GM23338 (cell line): ENCODE data around the gene POLR2L.

ENCODE experiments used
- CREB1 ChIP-seq: fragments of 250-450 bp; sonication (Bioruptor Pico); IDR thresholded peaks from 2 replicates; pipeline ENCODE4 v1.5.0; 2020; ENCODE audit warnings: low read depth, mild to moderate bottlenecking, moderate library complexity
- CTCF ChIP-seq, 2 experiments: fragments of 200-600 bp in 1 of 2; sonication (generic) in 1 of 2; conservative IDR thresholded peaks; 2 replicates each; pipeline versions ENCODE4 v1.5.1 to v1.6.1; 2016 to 2017; ENCODE audit warnings: antibody characterized with exemption in 2 of 2, low read depth in 2 of 2, mild to moderate bottlenecking in 2 of 2, moderate library complexity in 1 of 2
- ETS1 ChIP-seq: IDR thresholded peaks from 2 replicates; pipeline ENCODE4 v1.6.1; 2016; ENCODE audit warnings: antibody characterized with exemption
- EZH2phosphoT487 ChIP-seq: fragments of 200-600 bp; sonication (generic); IDR thresholded peaks from one replicate; pipeline ENCODE4 v1.8.1; 2018; ENCODE audit warnings: antibody characterized with exemption; ENCODE audit not compliant: unreplicated experiment
- POLR2AphosphoS5 ChIP-seq: IDR thresholded peaks from 2 replicates; pipeline ENCODE4 v1.6.1; 2016; ENCODE audit warnings: antibody characterized with exemption, low read depth

GRCh38 chr11:802018-802617, 40.2 kb downstream of the POLR2L start:
- no peak for TF ChIP-seq CTCF (conservative IDR thresholded peaks at IDR 0.05; ENCODE audit: low read depth in 2 of 2)
- TF ChIP-seq CREB1 (CRISPR knock-in tag) = no peak
- no peak for TF ChIP-seq ETS1
- no peak for TF ChIP-seq EZH2phosphoT487
- no peak for TF ChIP-seq POLR2AphosphoS5
